Transverse colon (tissue), 4 donors: ENCODE data around the gene RNF224.

ENCODE experiments used
- CTCF ChIP-seq, 5 experiments: fragments of 200-600 bp in 3 of 5; fragments of 450-650 bp in 2 of 5; sonication (generic) in 3 of 5; IDR thresholded peaks; 1 replicate in 2 of 5; 2 replicates in 3 of 5; pipeline ENCODE4 v1.5.1; 2016 to 2017; ENCODE audit warnings: antibody characterized with exemption in 5 of 5, inconsistent platforms in 3 of 5, mild to moderate bottlenecking in 2 of 5, moderate library complexity in 1 of 5
- EP300 ChIP-seq: sonication (generic); formaldehyde crosslinking; IDR thresholded peaks from one replicate; pipeline ENCODE4 v1.6.1; 2017; ENCODE audit warnings: antibody characterized with exemption, low read depth
- POLR2A ChIP-seq: fragments of 450-650 bp; IDR thresholded peaks from one replicate; pipeline ENCODE4 v1.6.1; 2016; ENCODE audit warnings: antibody characterized with exemption, mild to moderate bottlenecking, moderate library complexity
- POLR2AphosphoS5 ChIP-seq, 3 donors: sonication (generic); formaldehyde crosslinking; IDR thresholded peaks; one replicate each; pipeline ENCODE4 v1.6.1; 2016; ENCODE audit warnings: antibody characterized with exemption in 3 of 3

GRCh38 chr9:137221506-137222111, 5.7 kb upstream of the RNF224 start:
- TF ChIP-seq POLR2A (no peak), CTCF (IDR thresholded peaks at IDR 0.05) (no peak), POLR2AphosphoS5 (IDR thresholded peaks at IDR 0.05) (no peak), EP300 (no peak)
